Activated CD4-positive, CD25-positive, alpha-beta regulatory T cell treated with anti-CD3 and anti-CD28 coated beads, Interleukin-2, amount 50 U/mL, for 16 hours (primary cell): ENCODE data around the gene WNT2B.
A peak's percentile ranks its signal among the peaks of the same experiment; 100 is the strongest.
"Not testable (repeated sequence)": the region's sequence is repeated elsewhere in the genome, so short reads cannot be mapped to it uniquely, and the experiment has no call there.

ENCODE experiments used
- DNase-seq: peaks from one replicate; pipeline ENCODE4 v3.0.0-alpha.2; 2020; ENCODE audit warnings: low read depth, low spot score

The WNT2B gene

DNA sequence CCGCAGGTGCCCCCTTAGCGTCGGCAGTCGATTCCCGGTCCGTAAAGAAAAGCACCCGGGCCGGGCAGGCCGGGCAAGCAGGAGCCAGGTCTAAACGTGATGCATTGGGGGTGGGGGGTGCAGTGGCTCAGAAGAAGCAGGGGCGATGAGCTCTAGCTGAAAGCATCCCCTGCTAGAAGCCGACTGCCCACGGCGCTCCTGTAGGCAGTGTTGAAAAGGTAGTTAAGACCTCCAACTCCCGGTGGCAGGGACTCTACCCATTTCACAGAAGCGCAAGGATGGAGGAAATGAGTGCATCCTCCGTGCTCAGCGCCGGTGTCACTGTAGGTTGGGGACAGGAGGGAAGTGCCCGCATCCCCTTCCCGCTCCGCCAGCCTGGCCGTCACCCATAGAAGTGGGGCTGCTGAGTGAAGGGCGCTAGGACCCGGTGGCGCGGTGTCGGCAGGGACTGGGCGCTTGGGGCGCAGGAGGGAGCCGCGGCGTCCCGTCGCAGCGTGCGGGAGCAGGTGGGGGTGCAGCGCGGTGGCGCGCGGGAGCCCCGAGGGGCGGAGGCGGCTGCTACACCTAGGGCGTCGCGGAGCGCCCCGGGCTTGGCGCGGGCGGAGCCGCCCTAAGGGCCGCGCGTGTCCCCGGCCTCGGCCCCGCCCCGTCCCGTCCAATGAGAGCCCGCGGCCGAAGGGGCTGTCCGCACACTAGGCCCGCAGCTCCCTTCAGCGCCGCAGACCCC lies at the start of gene WNT2B:
TSS of gene WNT2B (plus strand) at position 688 of the 727 bp plus-strand sequence. CDS start 298 bp downstream, outside the sequence.
- no peak for DNase-seq

DNA sequence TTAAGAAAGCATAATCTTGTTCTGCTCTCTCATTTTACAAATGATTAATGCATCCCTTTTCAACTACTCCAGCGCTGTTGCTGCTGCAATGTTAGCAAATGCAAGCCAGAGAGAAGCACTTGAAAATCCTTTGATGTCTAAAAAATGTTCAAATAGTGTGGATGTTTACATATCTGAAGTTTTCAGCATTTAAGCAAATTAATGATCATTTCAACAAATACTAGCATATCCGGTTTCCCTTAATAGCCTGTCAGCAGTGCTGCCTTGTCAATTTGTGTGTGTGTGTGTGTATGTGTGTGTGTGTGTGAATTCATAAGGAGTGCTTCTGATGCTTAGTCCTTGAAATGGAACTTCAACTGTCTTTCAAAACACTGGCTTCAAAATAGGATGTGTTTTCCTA lies 48.1 kb upstream of the WNT2B start:
- DNase-seq, result no peak

DNA sequence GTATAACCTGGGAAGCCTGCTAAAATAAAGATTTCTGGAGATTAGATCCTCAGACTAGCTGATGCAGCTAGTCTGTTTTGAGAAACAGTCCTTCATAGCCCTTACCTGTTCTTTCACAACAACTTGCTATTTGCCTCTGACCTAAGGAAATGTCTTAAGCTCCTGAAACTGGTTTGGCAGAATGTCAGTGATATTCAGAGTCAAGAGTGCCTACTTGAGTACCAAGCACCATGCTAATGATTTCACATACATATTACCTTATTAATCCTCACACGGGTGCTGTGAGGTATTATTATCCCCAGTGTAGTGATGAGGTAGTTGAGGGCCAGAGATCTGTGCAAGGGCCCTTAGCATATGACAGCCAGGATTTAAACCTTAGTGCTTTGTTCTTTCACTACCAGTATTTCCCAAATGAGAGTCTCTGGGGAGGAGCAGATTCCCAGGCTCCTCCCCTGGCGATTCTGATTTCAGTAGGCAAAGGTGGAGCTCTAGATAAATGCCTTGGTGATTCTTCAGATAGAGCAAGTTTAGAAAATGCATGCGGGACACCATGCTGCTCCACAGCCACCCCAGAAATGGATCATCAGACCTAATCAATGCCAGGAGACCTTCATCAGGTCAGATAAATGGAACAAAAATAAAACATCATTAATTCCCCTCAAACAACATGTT lies 47.4 kb upstream of the WNT2B start:
- no peak for DNase-seq

DNA sequence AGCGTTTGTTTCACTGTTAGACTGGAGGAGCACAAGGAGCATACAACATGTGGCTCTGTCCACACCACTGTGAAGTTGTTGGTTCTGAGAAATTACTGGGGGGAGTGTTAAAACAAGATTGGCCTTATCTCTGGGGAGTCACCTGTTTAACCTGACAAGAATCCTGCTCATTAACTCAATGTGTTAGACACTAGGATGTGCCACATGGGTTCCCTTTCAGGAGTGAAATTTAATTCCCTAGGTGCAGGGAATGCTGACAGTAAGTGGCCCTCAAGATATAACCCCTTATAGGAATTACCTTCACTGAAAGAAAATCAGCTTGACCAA lies 45.8 kb upstream of the WNT2B start:
- no peak for DNase-seq

DNA sequence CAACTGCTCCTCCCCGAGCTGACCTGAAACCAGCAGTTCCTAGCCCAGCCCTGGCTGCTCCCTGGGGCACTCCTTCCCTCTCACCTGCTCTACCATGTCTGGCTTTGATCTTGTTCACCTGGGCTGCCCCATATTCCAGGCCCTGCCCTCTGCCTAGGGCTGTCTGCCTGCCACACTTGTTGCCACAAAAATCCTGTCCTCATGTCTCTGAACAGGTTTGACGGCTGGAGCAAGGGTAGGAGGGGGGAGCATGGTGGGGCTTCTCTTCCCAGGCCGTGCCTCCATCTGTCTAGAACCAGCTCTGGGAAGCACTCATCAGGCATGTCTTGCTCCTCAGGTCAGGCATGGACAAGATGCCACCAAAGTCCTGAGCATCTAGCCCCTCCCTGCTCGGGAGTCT lies 44.3 kb upstream of the WNT2B start:
- DNase-seq, result no peak

DNA sequence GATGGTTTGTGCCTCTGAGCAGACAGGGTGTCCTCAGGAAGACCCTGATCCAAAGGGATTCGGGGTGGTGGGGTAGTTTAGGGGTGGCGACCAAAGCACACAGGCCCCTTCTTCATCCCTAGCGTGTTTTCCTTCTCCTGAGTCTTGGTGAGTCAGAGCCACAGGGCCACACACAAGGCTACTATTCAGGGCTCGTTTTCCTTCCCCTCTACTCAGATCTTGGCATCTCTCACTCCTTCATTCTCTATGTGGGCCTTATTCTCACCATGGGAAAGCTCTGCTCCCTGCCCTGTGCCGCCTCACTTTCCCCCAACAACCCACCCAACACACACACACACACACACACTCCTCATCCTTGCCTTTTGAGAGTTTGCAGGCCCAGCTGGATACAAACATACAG lies 43.6 kb upstream of the WNT2B start:
- DNase-seq, result no peak

DNA sequence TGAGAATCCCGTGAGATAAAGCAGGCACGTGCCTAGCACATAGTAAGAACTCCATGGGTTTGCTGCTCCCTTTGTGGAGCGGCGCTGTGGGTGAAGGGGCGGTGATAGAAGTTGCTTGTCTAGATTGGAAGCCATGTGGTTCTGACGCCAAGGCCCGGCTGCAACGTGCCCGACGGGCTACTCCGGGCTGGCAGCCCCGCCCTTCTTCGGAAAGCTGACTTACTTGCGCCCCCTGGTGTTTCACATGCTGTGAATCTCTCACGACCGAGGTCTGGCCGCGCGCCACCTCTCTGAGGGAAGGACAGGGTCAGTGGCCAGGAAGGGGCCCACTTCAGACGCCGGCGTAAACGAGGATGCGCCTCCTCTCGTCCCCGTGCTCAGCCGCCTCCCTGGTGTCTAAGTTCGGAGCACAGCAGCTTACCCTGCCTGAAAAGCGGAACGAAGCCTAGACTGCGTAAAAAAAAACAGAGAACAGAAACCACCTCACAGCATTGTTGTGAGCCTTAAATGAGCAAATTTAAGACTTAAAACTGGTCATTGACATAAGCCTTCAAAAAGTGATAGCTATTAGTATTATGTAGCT lies 42.6 kb upstream of the WNT2B start:
- peak; percentile 68 for DNase-seq

DNA sequence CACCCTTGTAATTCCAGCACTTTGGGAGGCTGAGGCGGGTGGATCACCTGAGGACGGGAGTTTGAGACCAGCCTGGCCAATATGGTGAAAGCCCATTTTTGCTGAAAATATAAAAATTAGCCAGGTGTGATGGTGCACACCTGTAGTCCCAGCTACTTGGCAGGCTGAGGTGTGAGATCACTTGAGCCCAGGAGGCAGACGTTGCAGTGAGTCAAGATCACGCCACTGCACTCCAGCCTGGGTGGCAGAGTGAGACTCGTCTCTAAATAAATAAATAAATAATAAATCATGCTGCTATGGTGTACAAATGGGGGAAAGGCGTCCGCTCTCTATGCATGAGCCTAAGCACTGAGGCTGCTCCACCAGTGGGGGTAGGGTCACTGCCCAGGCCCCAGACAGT lies 38.4 kb upstream of the WNT2B start:
- DNase-seq, result not testable (repeated sequence)

DNA sequence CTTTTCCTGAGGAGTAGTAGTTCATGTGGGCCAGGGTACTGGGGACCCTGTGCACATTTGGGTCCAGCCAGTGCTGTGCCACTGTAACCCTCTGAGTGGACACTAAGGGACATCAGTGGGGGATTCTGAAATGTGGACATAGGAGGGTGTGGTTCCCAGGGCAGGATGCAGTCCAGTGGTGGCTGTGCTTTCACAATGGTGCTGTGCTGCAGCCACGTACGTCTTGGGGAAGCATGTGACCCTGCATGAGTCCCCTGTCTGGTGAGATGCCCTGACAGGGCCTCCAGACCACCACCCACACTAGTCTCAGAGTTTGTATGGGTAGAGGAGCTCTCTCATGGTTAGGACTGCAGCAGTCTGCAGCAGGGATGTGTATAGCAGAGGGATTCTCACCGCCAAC lies 37.8 kb upstream of the WNT2B start:
- DNase-seq, result no peak

DNA sequence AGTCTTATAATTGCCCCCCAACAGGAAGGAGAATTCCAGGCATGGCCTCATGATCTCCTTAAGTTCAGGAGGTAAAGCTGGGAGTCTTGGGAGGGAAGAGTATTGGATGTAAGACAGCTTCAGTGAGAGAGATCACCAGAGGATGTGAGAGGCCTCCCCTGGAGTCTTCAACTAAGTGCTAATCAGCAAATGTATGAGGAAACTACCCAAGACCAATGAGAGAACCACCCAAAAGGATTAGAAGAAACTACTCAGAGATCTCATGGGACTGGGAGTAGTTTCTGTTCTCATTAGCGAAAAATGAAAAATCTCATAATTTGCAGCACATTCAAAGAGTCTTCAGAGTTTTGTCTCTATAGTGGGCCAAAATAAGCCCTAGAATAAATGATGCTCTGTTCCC lies 36.6 kb upstream of the WNT2B start:
- DNase-seq, result no peak

DNA sequence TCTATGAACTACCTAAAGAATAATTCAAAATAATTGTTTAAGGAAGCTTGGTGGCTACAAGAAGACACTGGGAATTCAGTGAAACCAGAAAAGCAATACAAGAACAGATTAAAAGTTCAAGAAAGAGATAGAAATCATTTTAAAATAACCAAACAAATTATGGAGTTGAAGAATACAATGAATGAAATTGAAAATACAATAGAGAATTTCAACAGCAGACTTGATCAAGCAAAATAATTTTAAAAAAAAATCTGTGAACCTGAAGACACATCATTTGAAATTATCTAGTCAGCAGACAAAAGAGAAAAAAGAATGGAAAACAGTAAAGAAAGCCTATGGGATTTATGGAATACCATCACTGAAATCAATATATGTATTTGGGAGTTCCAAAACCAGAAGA lies 31.2 kb upstream of the WNT2B start:
- DNase-seq, result no peak

DNA sequence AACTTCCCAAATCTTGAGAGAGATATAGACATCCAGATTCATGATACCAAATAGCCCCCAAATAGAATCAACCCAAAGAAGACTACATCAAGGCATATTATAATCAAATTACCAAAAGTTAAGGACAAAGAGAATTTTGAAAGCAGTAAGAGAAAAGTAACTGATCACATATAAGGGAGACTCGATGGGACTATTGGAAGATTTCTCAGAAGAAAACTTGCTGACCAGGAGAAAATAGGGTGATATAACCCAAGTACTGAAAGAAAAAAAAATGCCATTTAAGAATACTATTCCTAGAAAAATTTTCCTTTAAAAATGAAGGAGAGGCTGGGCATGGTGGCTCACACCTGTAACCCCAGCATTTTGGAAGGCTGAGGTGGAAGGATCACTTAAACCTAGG lies 30.5 kb upstream of the WNT2B start:
- DNase-seq, result no peak

DNA sequence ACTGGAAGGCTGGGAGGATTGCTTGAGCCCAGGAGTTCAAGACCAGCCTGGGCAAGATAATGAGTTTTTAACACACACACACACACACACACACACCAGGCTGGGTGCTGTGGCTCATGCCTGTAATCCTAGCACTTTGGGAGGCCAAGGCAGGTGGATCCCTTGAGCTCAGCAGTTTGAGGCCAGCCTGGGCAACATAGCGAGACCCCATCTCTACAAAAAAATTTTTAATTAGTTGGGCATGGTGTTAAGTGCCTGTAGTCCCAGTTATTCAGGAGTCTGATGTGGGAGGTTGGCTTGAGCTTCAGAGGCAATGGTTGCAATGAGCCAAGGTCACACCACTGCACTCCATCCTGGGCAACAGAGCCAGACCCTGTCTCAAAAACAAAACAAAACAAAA lies 22.7 kb upstream of the WNT2B start:
- DNase-seq, result not testable (repeated sequence)

DNA sequence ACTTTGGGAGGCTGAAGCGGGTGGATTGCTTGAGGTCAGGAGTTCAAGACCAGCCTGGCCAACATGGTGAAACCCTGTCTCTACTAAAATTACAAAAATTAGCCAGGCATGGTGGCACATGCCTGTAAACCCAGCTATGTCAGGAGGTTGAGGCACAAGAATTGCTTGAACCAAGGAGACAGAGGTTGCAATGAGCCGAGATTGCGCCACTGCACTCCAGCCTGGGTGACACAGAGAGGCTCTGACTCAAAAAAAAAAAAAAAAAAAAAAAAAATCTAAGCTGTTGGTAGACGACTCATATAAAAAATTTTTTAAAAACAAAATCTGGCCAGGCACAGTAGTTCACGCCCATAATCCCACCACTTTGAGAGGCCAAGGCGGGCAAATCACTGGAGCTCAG lies 21.1 kb upstream of the WNT2B start:
- DNase-seq, result not testable (repeated sequence)

DNA sequence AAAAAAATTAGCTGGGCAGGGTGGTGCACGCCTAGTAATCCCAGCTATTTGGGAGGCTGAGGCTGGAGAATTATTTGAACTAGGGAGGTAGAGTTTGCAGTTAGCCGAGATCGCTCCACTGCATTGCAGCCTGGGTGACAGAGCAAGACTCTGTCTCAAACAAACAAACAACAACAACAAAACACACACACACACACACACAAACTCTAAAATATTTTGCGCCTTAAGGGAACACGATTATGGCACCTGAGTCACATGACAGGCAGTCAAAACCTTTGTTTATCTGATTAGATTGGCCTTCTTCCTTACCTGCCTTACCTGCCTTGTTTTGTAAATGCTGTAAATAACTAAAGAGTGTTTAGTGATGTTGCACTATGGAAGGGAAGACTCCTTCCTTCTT lies 20.6 kb upstream of the WNT2B start:
- no peak for DNase-seq

DNA sequence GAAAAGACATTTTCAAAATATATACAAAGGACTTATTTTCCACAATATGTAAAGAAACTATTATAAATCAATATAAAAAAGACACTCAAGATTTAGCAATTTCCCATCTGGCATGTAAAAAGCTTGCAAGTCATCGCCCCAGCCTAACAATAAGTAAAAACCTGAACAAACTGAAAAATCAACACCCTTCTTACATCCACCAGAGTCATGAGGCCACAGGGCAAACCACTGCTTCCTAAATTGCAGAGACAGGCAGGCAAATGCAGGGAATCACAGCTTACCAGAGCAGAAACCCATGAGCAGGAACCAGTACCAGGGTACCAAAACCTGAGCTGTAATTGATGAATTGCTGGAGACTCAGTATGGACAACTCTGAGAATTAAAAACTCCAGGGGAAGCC lies 16.7 kb upstream of the WNT2B start:
- DNase-seq, result no peak

DNA sequence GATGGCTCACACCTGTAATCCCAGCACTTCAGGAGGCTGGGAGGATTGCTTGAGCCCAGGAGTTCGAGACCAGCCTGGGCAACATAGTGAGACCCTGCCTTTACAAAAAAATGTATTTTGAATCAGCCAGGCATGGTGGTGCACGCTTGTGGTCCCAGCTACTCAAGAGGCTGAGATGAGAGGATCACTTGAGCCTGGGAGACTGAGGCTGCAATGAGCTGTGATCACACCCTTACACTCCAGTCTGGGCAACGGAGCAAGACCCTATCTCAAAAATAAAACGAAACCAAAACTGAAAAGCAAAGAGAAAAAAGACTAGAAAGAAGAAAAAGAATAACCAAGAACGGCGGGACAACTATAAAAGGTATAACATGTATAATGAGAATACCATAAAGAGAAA lies 15.4 kb upstream of the WNT2B start:
- no peak for DNase-seq

DNA sequence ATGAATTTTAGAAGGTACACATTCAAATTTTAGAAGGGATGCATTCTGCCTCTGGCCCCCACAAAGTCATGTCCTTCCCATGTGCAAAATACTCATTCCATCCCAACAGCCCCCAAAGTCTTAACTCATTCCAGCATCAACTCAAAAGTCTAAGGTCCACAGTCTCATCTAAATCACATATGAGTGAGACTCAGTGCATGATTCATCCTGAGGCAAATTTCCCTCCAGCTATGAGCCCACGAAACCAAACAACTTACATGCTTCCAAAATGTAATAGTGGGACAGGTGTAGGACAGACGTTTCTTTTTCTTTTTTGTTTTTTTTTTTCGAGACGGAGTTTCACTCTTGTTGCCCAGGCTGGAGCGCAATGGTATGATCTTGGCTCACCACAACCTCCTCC lies 12.5 kb upstream of the WNT2B start:
- no peak for DNase-seq

DNA sequence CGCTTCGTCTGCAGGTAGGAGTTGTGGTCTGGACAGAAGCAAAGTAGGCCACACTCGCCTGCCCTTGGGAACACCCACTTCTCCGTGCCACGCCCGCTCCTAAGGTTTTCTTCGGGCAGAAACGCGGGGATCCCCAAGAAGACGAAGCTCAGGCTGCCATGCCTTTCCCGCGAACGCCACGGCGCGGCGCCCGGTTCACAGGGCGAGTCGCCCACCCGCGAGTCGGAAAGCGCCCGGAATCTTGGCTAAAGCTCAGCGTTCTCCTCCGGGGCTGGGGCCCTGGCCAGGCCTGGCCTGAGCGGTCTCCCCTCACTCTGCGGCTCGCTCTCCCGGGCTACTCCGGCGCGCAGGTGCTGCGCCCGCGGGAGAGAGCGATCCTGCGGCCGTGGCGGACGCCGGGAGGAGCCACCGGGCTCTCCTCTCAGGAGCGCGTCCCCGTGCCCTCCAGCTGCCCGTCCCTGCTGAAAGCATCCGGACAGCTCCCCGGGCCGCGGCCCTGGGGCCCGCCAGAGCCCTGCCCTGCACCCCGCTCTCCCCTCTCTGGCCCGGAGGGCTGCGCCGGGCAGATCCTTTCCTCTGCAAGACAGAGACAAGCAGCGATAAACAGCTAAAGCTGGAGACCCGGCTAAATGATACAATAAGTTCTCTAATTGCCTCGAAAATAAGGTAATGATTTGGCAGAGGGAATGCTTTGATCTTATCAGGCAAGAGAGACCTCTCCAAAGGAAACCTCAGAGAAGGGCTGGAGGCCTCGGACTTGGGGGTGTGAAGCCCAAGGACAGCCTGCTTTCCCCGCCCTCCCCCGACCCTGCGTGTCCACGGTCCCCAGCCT lies 6.7 kb upstream of the WNT2B start:
- DNase-seq, result peak; percentile 14

DNA sequence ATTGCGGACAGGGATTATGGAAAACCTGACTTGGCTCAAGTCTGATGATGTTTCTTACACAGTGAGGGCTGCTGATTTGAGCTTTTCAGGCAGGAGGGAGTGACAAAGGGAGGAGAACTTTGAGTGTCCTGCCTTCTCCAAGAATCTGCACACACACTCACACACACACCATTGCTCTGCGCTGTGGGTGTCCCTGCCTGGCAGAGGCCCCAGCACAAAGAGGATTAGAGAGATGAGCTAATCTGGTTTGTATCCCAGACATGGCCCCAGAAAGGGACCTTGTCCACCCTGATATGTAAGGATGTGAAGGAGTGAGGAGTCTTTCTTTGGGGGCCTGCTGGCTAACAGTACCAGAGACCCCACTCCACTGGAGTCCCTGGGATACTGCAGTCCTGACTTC lies 5.9 kb upstream of the WNT2B start:
- DNase-seq, result no peak

DNA sequence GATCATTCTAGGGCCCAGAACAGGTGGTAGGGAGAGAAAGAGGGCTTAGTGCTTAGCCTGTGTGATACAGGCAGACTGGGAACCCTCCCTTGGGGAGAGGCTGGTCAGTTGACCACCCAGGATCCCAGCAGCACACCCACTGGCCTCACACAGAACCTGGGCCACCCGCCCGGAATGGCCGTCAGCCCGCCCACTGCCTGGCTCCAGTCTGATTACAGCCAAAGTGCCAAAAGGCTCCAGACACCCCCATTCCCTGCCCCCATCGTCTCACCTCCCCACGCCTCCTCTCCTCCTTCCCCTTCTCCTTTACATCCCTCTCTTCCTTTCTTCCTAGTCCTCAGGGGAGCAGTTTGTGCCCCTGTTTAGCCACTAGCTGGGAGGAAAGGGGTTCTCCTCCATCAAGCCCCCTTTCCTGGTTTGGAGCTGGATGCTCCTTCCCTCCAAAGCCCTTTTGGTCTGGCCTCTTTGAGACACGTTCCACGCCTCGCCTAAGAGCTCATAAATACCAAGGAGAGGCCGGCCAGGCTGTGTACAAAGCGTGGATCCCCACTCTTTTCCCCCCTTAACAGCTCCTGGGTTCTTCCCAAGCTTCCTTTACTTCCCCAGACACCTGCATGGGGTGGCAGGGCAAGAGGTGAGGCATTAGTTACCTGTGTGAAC lies 4.6 kb upstream of the WNT2B start:
- no peak for DNase-seq
